ENCODE data around the gene ALKBH3. TPM values are rescaled to one million over a fixed set of nuclear protein-coding genes. Genes with fewer than 3 reads are reported as not detected.

ALKBH3 gene
- total and polyA plus RNA-seq, 2 of the 13 experiments (the other 11 are each of a cell fraction or from before 2014, with no cell fraction given), result 17.8 to 36.1 TPM

DNA sequence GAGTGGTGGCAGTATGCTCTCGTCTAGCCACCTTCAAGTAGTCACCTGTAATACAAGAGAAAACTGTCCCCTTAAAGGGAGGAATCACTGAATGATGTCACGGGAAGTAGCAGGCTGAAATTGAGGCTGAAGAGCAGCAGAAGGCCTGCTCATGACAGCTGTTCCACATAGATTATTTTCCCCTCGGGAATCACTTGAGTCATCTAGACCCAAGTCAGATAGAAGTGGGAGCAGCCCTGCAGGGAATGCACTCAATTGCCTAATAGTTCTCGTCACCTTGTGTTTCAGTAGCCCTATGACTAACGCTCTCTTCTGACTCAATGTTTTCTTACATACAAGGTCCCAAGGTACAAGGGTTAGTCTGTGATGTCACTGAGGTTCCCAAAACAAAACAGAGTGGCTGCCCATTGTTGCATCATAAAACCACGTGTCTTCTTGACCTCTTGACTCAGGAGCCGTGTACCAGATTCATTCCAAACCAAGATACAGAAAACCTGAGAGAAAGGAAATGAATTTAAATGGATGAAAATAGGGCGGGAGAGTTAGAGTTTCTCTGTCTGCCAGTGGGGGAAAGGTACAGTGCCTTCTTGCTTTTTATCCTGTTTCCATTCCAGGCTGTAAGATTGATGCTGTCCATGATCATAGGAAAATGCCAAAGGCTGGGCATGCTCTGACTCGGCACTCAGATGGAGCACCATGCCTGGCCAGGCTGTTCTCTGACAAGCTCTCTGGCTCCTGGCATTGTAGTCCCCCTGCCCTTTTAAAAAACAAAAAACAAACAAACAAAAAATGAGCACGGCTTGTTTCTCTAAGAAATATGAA is 40.2 kb downstream of the ALKBH3 start (continued):
- no peak for TF ChIP-seq ZNF407 (CRISPR knock-in tag; IDR thresholded peaks at IDR 0.05; ENCODE audit: not compliant biosample characterization)
- no peak for TF ChIP-seq ZBTB38 (CRISPR knock-in tag; IDR thresholded peaks at IDR 0.05)
- TF ChIP-seq MEIS2 (CRISPR knock-in tag; IDR thresholded peaks at IDR 0.05), result no peak
- TF ChIP-seq, protein P1, sequence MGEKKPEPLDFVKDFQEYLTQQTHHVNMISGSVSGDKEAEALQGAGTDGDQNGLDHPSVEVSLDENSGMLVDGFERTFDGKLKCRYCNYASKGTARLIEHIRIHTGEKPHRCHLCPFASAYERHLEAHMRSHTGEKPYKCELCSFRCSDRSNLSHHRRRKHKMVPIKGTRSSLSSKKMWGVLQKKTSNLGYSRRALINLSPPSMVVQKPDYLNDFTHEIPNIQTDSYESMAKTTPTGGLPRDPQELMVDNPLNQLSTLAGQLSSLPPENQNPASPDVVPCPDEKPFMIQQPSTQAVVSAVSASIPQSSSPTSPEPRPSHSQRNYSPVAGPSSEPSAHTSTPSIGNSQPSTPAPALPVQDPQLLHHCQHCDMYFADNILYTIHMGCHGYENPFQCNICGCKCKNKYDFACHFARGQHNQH (CRISPR knock-in tag; IDR thresholded peaks at IDR 0.05), result no peak
- no peak for TF ChIP-seq ISL2 (CRISPR knock-in tag; IDR thresholded peaks at IDR 0.05)
- TF ChIP-seq, protein P2, sequence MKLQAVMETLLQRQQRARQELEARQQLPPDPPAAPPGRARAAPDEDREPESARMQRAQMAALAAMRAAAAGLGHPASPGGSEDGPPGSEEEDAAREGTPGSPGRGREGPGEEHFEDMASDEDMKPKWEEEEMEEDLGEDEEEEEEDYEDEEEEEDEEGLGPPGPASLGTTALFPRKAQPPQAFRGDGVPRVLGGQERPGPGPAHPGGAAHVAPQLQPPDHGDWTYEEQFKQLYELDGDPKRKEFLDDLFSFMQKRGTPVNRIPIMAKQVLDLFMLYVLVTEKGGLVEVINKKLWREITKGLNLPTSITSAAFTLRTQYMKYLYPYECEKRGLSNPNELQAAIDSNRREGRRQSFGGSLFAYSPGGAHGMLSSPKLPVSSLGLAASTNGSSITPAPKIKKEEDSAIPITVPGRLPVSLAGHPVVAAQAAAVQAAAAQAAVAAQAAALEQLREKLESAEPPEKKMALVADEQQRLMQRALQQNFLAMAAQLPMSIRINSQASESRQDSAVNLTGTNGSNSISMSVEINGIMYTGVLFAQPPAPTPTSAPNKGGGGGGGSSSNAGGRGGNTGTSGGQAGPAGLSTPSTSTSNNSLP (IDR thresholded peaks at IDR 0.05; ENCODE audit: low read depth, low read length), result no peak; the same call in 1 of the 2 replicates
- no peak for TF ChIP-seq KLF6 (CRISPR knock-in tag; IDR thresholded peaks at IDR 0.05)
- no peak for TF ChIP-seq ZNF446 (CRISPR knock-in tag; IDR thresholded peaks at IDR 0.05)
- no peak for TF ChIP-seq MAFG (CRISPR knock-in tag; IDR thresholded peaks at IDR 0.05)
- TF ChIP-seq SOX6 (IDR thresholded peaks at IDR 0.05), result no peak
- TF ChIP-seq SOX6 (CRISPR knock-in tag; IDR thresholded peaks at IDR 0.05), result peak; percentile 84
- TF ChIP-seq ATF5 (CRISPR knock-in tag; IDR thresholded peaks at IDR 0.05; ENCODE audit: low read depth), result no peak
- no peak for TF ChIP-seq ZNF784 (CRISPR knock-in tag; IDR thresholded peaks at IDR 0.05; ENCODE audit: borderline replicate concordance)
- TF ChIP-seq ZNF253 (CRISPR knock-in tag; IDR thresholded peaks at IDR 0.05; ENCODE audit: borderline replicate concordance), result no peak
- TF ChIP-seq, protein P3, sequence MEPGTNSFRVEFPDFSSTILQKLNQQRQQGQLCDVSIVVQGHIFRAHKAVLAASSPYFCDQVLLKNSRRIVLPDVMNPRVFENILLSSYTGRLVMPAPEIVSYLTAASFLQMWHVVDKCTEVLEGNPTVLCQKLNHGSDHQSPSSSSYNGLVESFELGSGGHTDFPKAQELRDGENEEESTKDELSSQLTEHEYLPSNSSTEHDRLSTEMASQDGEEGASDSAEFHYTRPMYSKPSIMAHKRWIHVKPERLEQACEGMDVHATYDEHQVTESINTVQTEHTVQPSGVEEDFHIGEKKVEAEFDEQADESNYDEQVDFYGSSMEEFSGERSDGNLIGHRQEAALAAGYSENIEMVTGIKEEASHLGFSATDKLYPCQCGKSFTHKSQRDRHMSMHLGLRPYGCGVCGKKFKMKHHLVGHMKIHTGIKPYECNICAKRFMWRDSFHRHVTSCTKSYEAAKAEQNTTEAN (CRISPR knock-in tag; conservative IDR thresholded peaks at IDR 0.05), result no peak
